ENCODE measurements around the gene RIT1.

- TF ChIP-seq CTCF (conservative IDR thresholded peaks at IDR 0.05) (no peak), EZH2 (IDR thresholded peaks at IDR 0.05; ENCODE audit: low read depth) (no peak)
Measured at GRCh38 chr1:155940482-155940992, 29.4 kb upstream of the RIT1 start.

All from PC-9 (cell line).